Activated naive CD8-positive, alpha-beta T cell treated with anti-CD3 and anti-CD28 coated beads, Interleukin-2, amount 10 ng/mL, durations not matched to agents 7 days and 5 days (primary cell): Measurements from ENCODE around the gene GP9. TPM values are rescaled to one million over a fixed set of nuclear protein-coding genes. Genes with fewer than 3 reads are reported as not detected.

Experiments
- ATAC-seq: fragments of 150-1000 bp; cut with Tn5 transposase; one replicate; pipeline ENCODE4 v1.10.0; 2021; ENCODE audit warnings: low read depth, moderate library complexity
- POLR2A ChIA-PET: fragments of 350-600 bp; sonication (Branson Sonifier 250); formaldehyde crosslinking; loops from one replicate; lab custom pipeline; 2021; ENCODE audit warnings: antibody characterized with exemption; lab: Charles Lee
- DNase-seq: peaks from one replicate; pipeline ENCODE4 v3.0.0; 2021
- H3K27ac Mint-ChIP-seq: one replicate; pipeline ENCODE4 v1.8.0; 2022; ENCODE audit warnings: mild to moderate bottlenecking, mixed read lengths
- H3K27me3 Mint-ChIP-seq: one replicate; pipeline ENCODE4 v1.8.0; 2022; ENCODE audit warnings: mild to moderate bottlenecking, moderate library complexity, mixed read lengths
- H3K36me3 Mint-ChIP-seq: one replicate; pipeline ENCODE4 v1.8.0; 2021; ENCODE audit warnings: mild to moderate bottlenecking, mixed read lengths
- H3K4me1 Mint-ChIP-seq: one replicate; pipeline ENCODE4 v1.8.0; 2021; ENCODE audit warnings: mixed read lengths
- H3K4me3 Mint-ChIP-seq: one replicate; pipeline ENCODE4 v1.8.0; 2022; ENCODE audit warnings: mild to moderate bottlenecking, moderate library complexity, mixed read lengths
- H3K9me3 Mint-ChIP-seq: one replicate; pipeline ENCODE4 v1.8.0; 2021; ENCODE audit warnings: mixed read lengths
- total RNA-seq, 2 experiments: library from RNA; stranded (reverse); gene quantifications; one replicate each; pipeline ENCODE4 v1.2.3, GENCODE V29; 2021

GP9 gene
- total RNA-seq, result not detected

GRCh38 chr3:129060276-129061022, at the start of gene GP9:
Gene GP9 (plus strand): TSS chr3:129060779. CDS start chr3:129061740, 961 bp downstream.
- no peaks in the 10 kb centered on the region for H3K36me3 Mint-ChIP-seq
- no peak within 1 kb of the TSS for H3K4me3 Mint-ChIP-seq
- no peak for DNase-seq
- POLR2A ChIA-PET, result no interaction called here
- ATAC-seq, result no peak
- no peak within 1 kb of the TSS for H3K27ac Mint-ChIP-seq
- H3K9me3 Mint-ChIP-seq, result no peaks in the 10 kb centered on the region
- no peaks in the 10 kb centered on the region for H3K4me1 Mint-ChIP-seq
- peaks cover 3% of the 10 kb centered on the region for H3K27me3 Mint-ChIP-seq

- Mint-ChIP-seq H3K36me3 (no peaks in the 10 kb centered on the region), H3K4me3 (no peak overlapping the region), H3K9me3 (no peaks in the 10 kb centered on the region), H3K4me1 (peaks cover 26% of the 10 kb centered on the region), H3K27ac (peak overlapping the region; percentile 11), H3K27me3 (no peaks in the 10 kb centered on the region)
- ATAC-seq (no peak), DNase-seq (no peak)
- POLR2A ChIA-PET, result interaction anchor here (0.5 to 4.6 kb wide), 4 partner anchors 13 to 302 kb away, joined by 3 to 87 read pairs (median 41); partner anchors contain the start of gene RAB43
Observed at GRCh38 chr3:129013491-129013891, 47.1 kb upstream of the GP9 start.

- POLR2A ChIA-PET, result interaction anchor here (1.1 to 4.6 kb wide), 7 partner anchors 13 to 301 kb away, joined by 3 to 87 read pairs (median 14); partner anchors contain the start of genes CFAP92, CNBP and RAB43
- Mint-ChIP-seq H3K9me3 (no peaks in the 10 kb centered on the region), H3K4me3 (no peak overlapping the region), H3K4me1 (peaks cover 28% of the 10 kb centered on the region), H3K27me3 (no peaks in the 10 kb centered on the region), H3K36me3 (no peaks in the 10 kb centered on the region), H3K27ac (peak overlapping the region; percentile 90)
- DNase-seq (no peak), ATAC-seq (no peak)
Observed at GRCh38 chr3:129014148-129014547, 46.4 kb upstream of the GP9 start.

- POLR2A ChIA-PET, result interaction anchor here (0.6 to 4.6 kb wide), 12 partner anchors 10 to 425 kb away, joined by 3 to 87 read pairs (median 14); partner anchors contain the start of genes CFAP92, CNBP, COPG1 and IFT122
- Mint-ChIP-seq H3K4me3 (peak overlapping the region; percentile 32), H3K9me3 (no peaks in the 10 kb centered on the region), H3K36me3 (no peaks in the 10 kb centered on the region), H3K27ac (peak overlapping the region; percentile 90), H3K4me1 (peaks cover 28% of the 10 kb centered on the region), H3K27me3 (no peaks in the 10 kb centered on the region)
- DNase-seq (no peak), ATAC-seq (no peak)
Observed at GRCh38 chr3:129014793-129015345, 45.7 kb upstream of the GP9 start.

- Mint-ChIP-seq H3K4me3 (peak overlapping the region; percentile 61), H3K27me3 (no peaks in the 10 kb centered on the region), H3K27ac (peak overlapping the region; percentile 90), H3K36me3 (no peaks in the 10 kb centered on the region), H3K4me1 (peaks cover 29% of the 10 kb centered on the region), H3K9me3 (no peaks in the 10 kb centered on the region)
- POLR2A ChIA-PET, result interaction anchor here (0.6 to 4.6 kb wide), 21 partner anchors 11 to 424 kb away, joined by 3 to 87 read pairs (median 9); partner anchors contain the start of genes CFAP92, CNBP, COPG1 and IFT122
- DNase-seq (peak; percentile 64), ATAC-seq (peak; percentile 64)
Observed at GRCh38 chr3:129015388-129016105, 45.0 kb upstream of the GP9 start.

- H3K4me1 Mint-ChIP-seq, result peaks cover 29% of the 10 kb centered on the region
- peak overlapping the region; percentile 61 for H3K4me3 Mint-ChIP-seq
- no peaks in the 10 kb centered on the region for H3K9me3 Mint-ChIP-seq
- ATAC-seq (peak; percentile 91), DNase-seq (peak; percentile 68)
- POLR2A ChIA-PET, result interaction anchor here (0.6 to 4.6 kb wide), 20 partner anchors 10 to 302 kb away, joined by 3 to 87 read pairs (median 9); partner anchors contain the start of genes CFAP92, CNBP, COPG1 and RAB43
- no peaks in the 10 kb centered on the region for H3K27me3 Mint-ChIP-seq
- H3K27ac Mint-ChIP-seq, result peak overlapping the region; percentile 90
- no peaks in the 10 kb centered on the region for H3K36me3 Mint-ChIP-seq
Observed at GRCh38 chr3:129016356-129016719, 44.2 kb upstream of the GP9 start.

DNA sequence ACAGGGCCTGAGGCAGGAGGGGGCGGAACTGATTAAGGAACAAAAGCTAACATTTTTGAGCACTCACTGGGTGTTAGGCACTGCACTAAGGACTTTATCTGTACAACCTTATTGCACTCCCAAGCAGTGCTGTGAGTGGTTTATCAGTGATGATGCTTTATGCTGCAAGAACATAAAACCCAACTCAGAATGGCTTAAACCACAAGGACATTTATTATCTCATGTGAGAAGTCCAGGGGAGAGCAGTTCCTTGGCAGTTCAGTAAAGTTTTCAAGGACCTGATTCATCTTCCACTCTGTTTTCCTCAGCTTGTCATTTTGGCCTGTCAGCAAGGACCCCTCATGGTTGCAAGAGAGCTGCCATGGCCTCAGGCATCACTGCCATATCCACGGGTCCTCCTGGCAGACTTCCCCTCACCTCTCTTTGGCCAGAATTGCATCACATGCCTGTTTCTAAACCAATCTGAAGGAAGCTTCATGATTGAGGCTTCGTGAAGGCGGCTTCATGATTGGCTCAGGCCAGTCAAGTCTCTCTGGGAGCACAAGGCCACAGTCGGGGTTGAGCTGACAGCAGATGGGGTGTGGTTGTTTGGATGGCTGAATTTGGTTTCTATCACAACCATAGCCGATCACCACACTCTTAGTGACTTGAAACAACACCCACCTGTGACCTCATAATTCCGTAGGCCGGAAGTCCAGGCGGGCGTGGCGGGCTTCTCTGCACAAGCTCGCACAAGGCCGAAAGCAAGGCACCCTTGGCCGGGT, 43.7 kb upstream of the GP9 start:
- Mint-ChIP-seq H3K9me3 (no peaks in the 10 kb centered on the region), H3K27me3 (no peaks in the 10 kb centered on the region), H3K4me3 (peak overlapping the region; percentile 61), H3K36me3 (no peaks in the 10 kb centered on the region), H3K4me1 (peaks cover 29% of the 10 kb centered on the region), H3K27ac (peak overlapping the region; percentile 90)
- ATAC-seq, result peak; percentile 9
- POLR2A ChIA-PET, result interaction anchor here (0.8 to 4.6 kb wide), 18 partner anchors 10 to 298 kb away, joined by 3 to 87 read pairs (median 10); partner anchors contain the start of genes CFAP92, CNBP, COPG1 and RAB43
- no peak for DNase-seq

DNA sequence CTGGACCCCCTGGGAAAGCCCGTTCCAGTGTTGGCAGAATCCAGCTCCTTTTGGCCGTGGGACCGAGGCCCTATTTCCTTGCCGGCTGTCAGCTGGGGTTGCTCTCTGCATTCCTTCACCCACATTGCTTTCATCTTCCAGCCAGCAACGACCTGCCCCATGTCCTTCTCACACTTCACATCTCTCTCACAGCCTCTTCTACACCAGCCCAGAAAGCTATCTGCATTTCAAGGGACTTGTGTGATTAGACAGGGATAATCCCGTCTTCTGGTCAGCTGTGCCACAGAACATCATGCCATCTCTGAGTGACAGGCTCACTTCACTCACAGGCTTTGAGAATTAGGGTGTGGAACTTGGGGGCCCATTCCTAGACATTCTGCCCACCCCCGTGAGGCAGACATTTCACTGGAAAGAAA, 43.1 kb upstream of the GP9 start:
- no peaks in the 10 kb centered on the region for H3K36me3 Mint-ChIP-seq
- ATAC-seq (no peak), DNase-seq (no peak)
- no peaks in the 10 kb centered on the region for H3K9me3 Mint-ChIP-seq
- H3K4me3 Mint-ChIP-seq, result peak overlapping the region; percentile 15
- POLR2A ChIA-PET, result interaction anchor here (1.3 to 4.6 kb wide), 8 partner anchors 9 to 298 kb away, joined by 3 to 87 read pairs (median 21); partner anchors contain the start of genes CFAP92, COPG1 and RAB43
- peaks cover 34% of the 10 kb centered on the region for H3K4me1 Mint-ChIP-seq
- no peaks in the 10 kb centered on the region for H3K27me3 Mint-ChIP-seq
- H3K27ac Mint-ChIP-seq, result peak overlapping the region; percentile 82

DNA sequence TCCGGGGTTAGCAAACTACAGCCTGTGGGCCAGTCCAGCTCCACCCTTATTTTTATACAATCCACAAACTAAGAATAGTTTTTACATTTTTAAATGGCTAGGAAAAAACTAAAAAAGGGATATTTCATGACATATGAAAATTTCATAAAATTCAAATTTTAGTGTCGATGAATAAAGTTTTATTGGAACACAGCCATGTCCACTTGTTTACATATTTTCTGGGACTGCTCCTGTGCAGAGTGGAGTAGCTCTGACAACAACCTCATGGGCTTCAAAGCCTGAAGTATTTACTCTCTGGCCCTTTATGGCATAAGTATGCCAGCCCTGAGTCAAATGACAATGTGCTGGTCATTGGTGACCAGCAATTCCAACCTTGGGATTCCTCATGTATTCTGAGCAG, 42.3 kb upstream of the GP9 start:
- POLR2A ChIA-PET, result interaction anchor here (3.8 to 4.6 kb wide), 2 partner anchors 8 to 13 kb away, joined by 53 to 87 read pairs; no protein-coding TSS in a partner anchor
- no peak overlapping the region for H3K4me3 Mint-ChIP-seq
- ATAC-seq (no peak), DNase-seq (peak; percentile 22)
- H3K27ac Mint-ChIP-seq, result no peak overlapping the region
- H3K36me3 Mint-ChIP-seq, result no peaks in the 10 kb centered on the region
- no peaks in the 10 kb centered on the region for H3K27me3 Mint-ChIP-seq
- H3K9me3 Mint-ChIP-seq, result no peaks in the 10 kb centered on the region
- peaks cover 36% of the 10 kb centered on the region for H3K4me1 Mint-ChIP-seq

- H3K36me3 Mint-ChIP-seq, result no peaks in the 10 kb centered on the region
- no peaks in the 10 kb centered on the region for H3K9me3 Mint-ChIP-seq
- peak overlapping the region; percentile 24 for H3K27ac Mint-ChIP-seq
- DNase-seq (no peak), ATAC-seq (no peak)
- POLR2A ChIA-PET, result no interaction called here
- H3K4me3 Mint-ChIP-seq, result no peak overlapping the region
- peaks cover 32% of the 10 kb centered on the region for H3K4me1 Mint-ChIP-seq
- no peaks in the 10 kb centered on the region for H3K27me3 Mint-ChIP-seq
Observed at GRCh38 chr3:129018751-129019150, 41.8 kb upstream of the GP9 start.

GRCh38 chr3:129019266-129019665, 41.3 kb upstream of the GP9 start:
- Mint-ChIP-seq H3K4me1 (peaks cover 32% of the 10 kb centered on the region), H3K27ac (no peak overlapping the region), H3K9me3 (no peaks in the 10 kb centered on the region), H3K36me3 (no peaks in the 10 kb centered on the region), H3K4me3 (no peak overlapping the region), H3K27me3 (no peaks in the 10 kb centered on the region)
- POLR2A ChIA-PET, result no interaction called here
- DNase-seq, result no peak
- ATAC-seq, result no peak

DNA sequence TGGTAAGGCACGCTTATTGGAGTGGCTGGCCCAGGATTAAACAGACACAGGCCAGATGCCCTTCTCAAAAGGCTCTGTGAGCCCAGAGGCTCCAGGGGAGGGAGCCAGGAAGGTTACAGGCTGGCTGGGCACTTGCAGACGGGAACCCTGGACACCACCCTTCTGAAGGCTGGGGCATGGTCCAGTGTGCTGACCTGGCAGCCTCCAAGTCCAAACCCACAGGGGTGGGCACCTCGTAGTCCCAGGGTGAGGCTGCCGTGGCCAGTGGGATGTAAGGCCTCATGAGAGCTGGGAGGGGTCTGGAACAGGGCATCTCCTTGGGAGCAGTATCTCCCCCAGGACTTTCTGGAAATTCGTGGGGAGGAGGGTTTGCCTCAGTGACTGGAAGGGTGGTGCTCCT, 39.9 kb upstream of the GP9 start:
- ATAC-seq (no peak), DNase-seq (no peak)
- Mint-ChIP-seq H3K4me3 (no peak overlapping the region), H3K36me3 (no peaks in the 10 kb centered on the region), H3K27me3 (no peaks in the 10 kb centered on the region), H3K4me1 (peaks cover 24% of the 10 kb centered on the region), H3K27ac (no peak overlapping the region), H3K9me3 (no peaks in the 10 kb centered on the region)
- POLR2A ChIA-PET, result no interaction called here
